Subcutaneous adipose tissue (tissue), 4 donors: Measurements from ENCODE around the gene AGPAT4. TPM values are rescaled to one million over a fixed set of nuclear protein-coding genes. Genes with fewer than 3 reads are reported as not detected.

Source experiments
- total RNA-seq, 4 donors: library from RNA; depleted of rRNA; stranded (reverse); fragments of >200 nt; gene quantifications; one replicate each; pipeline ENCODE4 v1.1.0, GENCODE V29; 2016
- TF ChIP-seq, protein P1 (sequence below): fragments of 450-650 bp; IDR thresholded peaks from one replicate; pipeline ENCODE4 v1.5.1; 2016; ENCODE audit warnings: low read depth, mild to moderate bottlenecking, control low read depth, antibody characterized with exemption, moderate library complexity

Gene AGPAT4
- total RNA-seq, 4 donors from 2014 or later: 5.1 to 18.5 (median 7.6) TPM

DNA sequence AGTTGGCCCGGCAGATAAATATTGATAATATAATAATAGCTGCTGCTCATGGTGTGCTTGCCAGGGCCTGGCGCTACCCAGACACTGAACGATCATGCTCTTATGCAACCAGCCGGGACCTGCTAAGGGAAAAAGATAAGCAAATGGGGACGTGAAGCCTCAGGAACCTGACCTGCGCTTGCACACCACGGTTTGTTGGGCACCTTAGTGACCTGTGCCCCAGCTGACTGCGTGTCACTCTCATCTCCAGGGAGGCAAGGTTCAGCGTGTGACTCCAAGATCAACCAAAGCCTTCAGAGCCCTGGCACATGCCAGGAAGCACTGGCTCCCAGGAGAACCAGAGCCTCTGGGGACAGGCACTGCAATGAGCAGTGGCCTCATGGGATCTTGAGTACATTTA is 111.1 kb downstream of the AGPAT4 start:
- TF ChIP-seq, protein P1, sequence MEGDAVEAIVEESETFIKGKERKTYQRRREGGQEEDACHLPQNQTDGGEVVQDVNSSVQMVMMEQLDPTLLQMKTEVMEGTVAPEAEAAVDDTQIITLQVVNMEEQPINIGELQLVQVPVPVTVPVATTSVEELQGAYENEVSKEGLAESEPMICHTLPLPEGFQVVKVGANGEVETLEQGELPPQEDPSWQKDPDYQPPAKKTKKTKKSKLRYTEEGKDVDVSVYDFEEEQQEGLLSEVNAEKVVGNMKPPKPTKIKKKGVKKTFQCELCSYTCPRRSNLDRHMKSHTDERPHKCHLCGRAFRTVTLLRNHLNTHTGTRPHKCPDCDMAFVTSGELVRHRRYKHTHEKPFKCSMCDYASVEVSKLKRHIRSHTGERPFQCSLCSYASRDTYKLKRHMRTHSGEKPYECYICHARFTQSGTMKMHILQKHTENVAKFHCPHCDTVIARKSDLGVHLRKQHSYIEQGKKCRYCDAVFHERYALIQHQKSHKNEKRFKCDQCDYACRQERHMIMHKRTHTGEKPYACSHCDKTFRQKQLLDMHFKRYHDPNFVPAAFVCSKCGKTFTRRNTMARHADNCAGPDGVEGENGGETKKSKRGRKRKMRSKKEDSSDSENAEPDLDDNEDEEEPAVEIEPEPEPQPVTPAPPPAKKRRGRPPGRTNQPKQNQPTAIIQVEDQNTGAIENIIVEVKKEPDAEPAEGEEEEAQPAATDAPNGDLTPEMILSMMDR: no peak

DNA sequence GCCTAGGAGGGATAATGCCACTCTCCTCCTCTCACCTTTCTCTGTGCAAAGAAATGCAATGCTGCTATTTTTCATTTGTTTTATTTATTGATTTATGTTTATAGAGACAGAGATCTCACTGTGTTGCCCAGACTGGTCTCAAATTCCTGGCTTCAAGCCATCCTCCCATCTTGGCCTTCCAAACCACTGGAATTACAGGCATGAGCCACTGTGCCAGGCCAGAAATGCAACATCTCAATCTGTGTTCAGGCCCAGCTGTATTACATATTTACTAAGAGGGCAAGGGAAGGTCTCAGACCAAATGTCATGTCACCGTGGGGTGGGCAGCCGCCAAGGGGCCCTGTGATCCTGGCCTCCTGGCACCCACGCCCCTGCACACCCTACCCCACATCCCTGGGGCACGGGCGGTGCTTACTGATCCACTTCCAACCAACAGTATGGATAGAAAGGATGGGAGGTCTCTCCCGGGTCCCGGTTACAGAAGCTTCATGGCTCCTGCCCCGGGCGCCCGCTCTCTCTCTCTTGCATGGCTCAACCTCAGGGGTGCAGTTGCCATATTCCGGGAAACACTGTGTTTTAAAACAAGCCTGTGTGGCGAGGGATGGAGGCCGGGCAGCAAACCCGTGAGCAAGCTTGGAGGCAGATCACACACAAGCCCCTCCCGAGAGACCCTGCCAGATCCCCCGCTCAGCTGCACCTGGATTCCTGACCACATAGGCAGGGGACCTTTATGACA is 111.8 kb downstream of the AGPAT4 start:
- TF ChIP-seq, protein P1: no peak

DNA sequence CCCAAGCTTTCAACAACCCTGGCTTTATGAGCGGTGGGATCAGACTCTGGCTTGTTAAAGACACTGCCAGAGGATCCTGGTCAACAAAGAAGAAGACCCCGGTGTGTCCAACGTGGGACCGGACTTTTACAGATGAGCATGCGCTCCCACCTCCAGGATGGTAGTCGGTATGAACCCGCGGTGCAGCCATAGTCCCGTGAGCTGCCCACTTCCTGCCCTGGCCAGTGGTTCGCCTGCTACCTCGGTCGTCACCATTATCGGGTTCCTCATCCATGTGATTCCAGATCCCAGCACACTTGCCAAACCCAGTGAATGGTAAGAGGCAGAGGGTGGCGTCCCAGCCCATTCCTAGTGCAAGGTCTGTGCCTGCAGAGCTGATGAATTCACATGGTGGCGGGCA is 112.7 kb downstream of the AGPAT4 start:
- TF ChIP-seq, protein P1: no peak

DNA sequence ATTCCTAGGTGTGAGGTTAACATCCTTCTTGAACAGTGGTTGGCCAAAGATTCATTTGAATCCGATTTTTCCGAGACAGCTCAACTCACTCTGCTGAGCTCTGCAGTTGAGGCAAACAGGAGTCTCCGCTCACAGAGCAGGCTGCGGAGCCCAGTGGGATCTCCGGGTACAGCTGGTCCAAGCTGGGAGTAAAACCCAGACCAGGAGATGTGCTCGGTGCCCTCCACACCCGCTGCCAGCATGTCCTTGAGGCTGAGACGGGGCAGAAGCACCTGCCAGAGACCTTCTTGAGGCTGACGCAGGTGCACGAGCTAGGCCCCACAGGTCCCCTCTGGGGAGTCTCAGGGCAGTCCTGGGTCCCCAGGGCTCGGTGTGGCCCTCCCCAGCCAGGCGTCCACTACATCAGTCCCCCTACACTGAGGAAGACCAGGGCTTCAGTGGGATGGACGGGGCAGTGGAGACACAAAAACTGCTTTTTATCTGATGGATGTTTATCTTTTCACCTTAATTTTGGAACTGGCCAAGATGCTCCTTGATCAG is 119.0 kb downstream of the AGPAT4 start:
- TF ChIP-seq, protein P1: no peak

DNA sequence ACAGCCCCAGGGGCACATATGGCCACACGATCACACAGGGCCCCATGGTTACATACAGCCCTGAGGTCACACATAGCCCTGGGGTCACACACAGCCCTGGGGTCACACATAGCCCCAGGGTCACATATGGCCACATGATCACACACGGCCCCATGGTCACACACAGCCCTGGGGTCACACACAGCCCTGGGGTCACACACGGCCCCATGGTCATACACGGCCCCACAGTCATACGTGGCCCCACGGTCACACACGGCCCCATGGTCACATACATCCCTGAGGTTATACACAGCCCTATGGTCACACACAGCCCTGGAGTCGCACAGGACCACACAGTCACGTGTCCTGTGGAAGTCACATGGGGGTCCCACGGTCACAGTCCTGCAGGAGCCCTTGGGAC is 120.1 kb downstream of the AGPAT4 start:
- TF ChIP-seq, protein P1: no peak

DNA sequence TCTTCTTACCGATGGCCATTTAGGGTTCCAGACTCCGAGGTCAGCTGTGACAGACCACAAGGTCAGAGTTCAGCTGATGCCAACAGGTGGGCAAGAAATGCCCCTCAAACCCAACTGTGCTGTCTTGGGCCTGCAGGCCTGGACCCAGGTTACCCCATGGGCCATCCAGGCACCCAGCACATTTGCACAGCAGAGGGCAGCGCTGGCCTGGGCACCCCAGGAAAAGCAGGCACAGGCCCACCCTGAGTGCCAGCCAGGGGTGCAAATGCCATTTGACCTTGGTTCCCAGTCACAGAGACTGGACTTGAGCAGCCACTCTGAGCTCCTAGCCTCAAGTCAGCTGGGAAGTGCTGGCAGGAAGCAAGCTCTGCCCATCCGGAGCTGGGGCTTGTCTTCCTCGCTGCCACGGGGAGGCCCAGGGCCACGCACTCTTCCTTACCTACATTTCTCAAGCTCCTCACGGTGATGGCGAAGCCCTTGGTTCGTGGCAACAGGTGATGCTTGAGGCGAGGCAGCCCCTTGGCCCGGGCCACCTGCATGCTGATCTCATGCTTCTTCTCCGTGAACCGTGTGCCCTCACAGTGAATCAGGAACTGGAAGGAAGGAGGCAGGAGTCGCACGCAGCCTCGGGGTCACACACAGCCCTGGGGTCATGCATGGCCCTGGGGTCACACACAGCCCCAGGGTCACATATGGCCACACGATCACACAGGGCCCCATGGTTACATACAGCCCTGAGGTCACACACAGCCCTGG is 120.8 kb downstream of the AGPAT4 start:
- TF ChIP-seq, protein P1: no peak

DNA sequence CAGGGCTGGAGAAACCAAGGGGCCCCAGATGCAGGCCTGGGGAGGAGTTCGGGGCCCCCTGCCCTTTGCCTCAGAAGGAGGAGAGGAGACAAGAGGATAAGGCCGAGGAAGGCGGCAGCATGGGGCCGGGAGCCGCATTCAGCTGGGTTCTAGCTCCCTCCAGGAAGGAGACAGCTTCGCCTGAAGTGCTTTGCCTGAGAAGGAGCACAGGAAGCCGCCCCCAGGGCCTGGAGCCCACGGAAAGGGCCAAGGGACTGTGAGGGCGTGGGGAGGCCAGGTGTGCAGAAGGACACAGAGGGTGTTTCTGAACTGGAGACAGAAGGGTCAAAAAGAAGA is 121.4 kb downstream of the AGPAT4 start:
- TF ChIP-seq, protein P1: no peak
